ENCODE results near the gene STK38. TPM values are rescaled to one million over a fixed set of nuclear protein-coding genes. Genes with fewer than 3 reads are reported as not detected.

STK38 gene
- total and polyA plus RNA-seq, 2 of the 13 experiments (the other 11 are each of a cell fraction or from before 2014, with no cell fraction given), result 10.3 to 20.7 TPM

DNA sequence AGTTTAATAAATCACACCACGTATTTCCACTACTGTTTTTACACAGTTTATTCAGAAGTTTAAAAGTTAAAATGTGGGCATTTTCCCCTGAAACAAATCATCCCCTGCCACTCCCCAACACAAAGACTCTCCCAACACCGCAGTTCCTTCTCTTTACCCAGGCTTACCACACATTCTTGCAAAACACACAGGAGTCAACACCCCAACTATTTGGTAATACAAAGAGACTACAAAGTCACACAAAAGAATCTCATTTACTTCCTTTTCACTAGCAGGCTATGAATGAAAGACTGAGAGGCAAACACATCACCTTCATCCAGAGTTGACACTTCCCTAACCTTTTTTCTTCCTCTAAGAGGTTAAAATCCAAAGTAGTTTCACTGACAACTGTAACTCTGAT lies 53.4 kb downstream of the STK38 start (continued):
- TF ChIP-seq, protein P1, sequence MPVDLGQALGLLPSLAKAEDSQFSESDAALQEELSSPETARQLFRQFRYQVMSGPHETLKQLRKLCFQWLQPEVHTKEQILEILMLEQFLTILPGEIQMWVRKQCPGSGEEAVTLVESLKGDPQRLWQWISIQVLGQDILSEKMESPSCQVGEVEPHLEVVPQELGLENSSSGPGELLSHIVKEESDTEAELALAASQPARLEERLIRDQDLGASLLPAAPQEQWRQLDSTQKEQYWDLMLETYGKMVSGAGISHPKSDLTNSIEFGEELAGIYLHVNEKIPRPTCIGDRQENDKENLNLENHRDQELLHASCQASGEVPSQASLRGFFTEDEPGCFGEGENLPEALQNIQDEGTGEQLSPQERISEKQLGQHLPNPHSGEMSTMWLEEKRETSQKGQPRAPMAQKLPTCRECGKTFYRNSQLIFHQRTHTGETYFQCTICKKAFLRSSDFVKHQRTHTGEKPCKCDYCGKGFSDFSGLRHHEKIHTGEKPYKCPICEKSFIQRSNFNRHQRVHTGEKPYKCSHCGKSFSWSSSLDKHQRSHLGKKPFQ (CRISPR knock-in tag; IDR thresholded peaks at IDR 0.05; ENCODE audit: insufficient replicate concordance), result no peak
- TF ChIP-seq, protein P2, sequence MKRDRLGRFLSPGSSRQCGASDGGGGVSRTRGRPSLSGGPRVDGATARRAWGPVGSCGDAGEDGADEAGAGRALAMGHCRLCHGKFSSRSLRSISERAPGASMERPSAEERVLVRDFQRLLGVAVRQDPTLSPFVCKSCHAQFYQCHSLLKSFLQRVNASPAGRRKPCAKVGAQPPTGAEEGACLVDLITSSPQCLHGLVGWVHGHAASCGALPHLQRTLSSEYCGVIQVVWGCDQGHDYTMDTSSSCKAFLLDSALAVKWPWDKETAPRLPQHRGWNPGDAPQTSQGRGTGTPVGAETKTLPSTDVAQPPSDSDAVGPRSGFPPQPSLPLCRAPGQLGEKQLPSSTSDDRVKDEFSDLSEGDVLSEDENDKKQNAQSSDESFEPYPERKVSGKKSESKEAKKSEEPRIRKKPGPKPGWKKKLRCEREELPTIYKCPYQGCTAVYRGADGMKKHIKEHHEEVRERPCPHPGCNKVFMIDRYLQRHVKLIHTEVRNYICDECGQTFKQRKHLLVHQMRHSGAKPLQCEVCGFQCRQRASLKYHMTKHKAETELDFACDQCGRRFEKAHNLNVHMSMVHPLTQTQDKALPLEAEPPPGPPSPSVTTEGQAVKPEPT (CRISPR knock-in tag; IDR thresholded peaks at IDR 0.05; ENCODE audit: low read depth), result no peak
- TF ChIP-seq SIX4 (CRISPR knock-in tag; IDR thresholded peaks at IDR 0.05) (no peak), STAG1 (CRISPR knock-in tag; IDR thresholded peaks at IDR 0.05) (no peak), MTF1 (CRISPR knock-in tag; IDR thresholded peaks at IDR 0.05) (no peak), TFDP2 (CRISPR knock-in tag; IDR thresholded peaks at IDR 0.05) (no peak), GABPB1 (CRISPR knock-in tag; IDR thresholded peaks at IDR 0.05) (no peak), FOXP1 (IDR thresholded peaks at IDR 0.05) (peak; percentile 59; the same call in 1 of the 2 replicates), FOXP1 (CRISPR knock-in tag; IDR thresholded peaks at IDR 0.05) (peak; percentile 76), PTBP1 (IDR thresholded peaks at IDR 0.05; ENCODE audit: low read depth, low read length, poor library complexity, severe bottlenecking) (no peak), ZNF775 (CRISPR knock-in tag; IDR thresholded peaks at IDR 0.05; ENCODE audit: borderline replicate concordance) (no peak), ZNF652 (CRISPR knock-in tag; IDR thresholded peaks at IDR 0.05; ENCODE audit: borderline replicate concordance, low read depth) (peak; percentile 55; the same call in 1 of the 2 replicates), ZNF782 (CRISPR knock-in tag; IDR thresholded peaks at IDR 0.05; ENCODE audit: borderline replicate concordance) (no peak), FOXJ3 (CRISPR knock-in tag; IDR thresholded peaks at IDR 0.05; ENCODE audit: borderline replicate concordance) (peak; percentile 29; the same call in 1 of the 2 replicates), NR1H2 (CRISPR knock-in tag; IDR thresholded peaks at IDR 0.05; ENCODE audit: borderline replicate concordance, low read depth) (no peak)
- TF ChIP-seq, protein P3, sequence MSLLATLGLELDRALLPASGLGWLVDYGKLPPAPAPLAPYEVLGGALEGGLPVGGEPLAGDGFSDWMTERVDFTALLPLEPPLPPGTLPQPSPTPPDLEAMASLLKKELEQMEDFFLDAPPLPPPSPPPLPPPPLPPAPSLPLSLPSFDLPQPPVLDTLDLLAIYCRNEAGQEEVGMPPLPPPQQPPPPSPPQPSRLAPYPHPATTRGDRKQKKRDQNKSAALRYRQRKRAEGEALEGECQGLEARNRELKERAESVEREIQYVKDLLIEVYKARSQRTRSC (CRISPR knock-in tag; IDR thresholded peaks at IDR 0.05; ENCODE audit: low read depth), result no peak
- TF ChIP-seq, protein P4, sequence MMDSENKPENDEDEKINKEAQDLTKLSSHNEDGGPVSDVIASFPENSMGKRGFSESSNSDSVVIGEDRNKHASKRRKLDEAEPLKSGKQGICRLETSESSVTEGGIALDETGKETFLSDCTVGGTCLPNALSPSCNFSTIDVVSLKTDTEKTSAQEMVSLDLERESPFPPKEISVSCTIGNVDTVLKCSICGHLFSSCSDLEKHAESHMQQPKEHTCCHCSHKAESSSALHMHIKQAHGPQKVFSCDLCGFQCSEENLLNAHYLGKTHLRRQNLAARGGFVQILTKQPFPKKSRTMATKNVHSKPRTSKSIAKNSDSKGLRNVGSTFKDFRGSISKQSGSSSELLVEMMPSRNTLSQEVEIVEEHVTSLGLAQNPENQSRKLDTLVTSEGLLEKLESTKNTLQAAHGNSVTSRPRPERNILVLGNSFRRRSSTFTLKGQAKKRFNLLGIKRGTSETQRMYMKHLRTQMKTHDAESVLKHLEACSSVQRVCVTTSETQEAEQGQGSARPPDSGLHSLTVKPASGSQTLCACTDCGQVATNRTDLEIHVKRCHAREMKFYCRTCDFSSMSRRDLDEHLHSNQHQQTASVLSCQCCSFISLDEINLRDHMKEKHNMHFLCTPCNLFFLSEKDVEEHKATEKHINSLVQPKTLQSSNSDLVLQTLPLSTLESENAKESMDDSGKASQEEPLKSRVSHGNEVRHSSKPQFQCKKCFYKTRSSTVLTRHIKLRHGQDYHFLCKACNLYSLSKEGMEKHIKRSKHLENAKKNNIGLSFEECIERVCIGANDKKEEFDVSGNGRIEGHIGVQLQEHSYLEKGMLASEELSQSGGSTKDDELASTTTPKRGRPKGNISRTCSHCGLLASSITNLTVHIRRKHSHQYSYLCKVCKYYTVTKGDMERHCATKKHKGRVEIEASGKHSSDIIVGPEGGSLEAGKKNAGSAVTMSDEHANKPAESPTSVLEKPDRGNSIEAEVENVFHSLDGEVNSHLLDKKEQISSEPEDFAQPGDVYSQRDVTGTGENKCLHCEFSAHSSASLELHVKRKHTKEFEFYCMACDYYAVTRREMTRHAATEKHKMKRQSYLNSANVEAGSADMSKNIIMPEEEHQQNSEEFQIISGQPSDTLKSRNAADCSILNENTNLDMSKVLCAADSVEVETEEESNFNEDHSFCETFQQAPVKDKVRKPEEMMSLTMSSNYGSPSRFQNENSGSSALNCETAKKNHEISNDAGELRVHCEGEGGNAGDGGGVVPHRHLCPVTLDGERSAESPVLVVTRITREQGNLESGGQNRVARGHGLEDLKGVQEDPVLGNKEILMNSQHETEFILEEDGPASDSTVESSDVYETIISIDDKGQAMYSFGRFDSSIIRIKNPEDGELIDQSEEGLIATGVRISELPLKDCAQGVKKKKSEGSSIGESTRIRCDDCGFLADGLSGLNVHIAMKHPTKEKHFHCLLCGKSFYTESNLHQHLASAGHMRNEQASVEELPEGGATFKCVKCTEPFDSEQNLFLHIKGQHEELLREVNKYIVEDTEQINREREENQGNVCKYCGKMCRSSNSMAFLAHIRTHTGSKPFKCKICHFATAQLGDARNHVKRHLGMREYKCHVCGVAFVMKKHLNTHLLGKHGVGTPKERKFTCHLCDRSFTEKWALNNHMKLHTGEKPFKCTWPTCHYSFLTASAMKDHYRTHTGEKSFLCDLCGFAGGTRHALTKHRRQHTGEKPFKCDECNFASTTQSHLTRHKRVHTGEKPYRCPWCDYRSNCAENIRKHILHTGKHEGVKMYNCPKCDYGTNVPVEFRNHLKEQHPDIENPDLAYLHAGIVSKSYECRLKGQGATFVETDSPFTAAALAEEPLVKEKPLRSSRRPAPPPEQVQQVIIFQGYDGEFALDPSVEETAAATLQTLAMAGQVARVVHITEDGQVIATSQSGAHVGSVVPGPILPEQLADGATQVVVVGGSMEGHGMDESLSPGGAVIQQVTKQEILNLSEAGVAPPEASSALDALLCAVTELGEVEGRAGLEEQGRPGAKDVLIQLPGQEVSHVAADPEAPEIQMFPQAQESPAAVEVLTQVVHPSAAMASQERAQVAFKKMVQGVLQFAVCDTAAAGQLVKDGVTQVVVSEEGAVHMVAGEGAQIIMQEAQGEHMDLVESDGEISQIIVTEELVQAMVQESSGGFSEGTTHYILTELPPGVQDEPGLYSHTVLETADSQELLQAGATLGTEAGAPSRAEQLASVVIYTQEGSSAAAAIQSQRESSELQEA (CRISPR knock-in tag; IDR thresholded peaks at IDR 0.05; ENCODE audit: not compliant biosample characterization), result no peak
